Right lobe of liver (tissue), 6 donors: Measurements from ENCODE around the gene MTMR2. TPM values are rescaled to one million over a fixed set of nuclear protein-coding genes. Genes with fewer than 3 reads are reported as not detected.

Source experiments
- ATAC-seq, 4 donors: fragments of 200-7000 bp; cut with Tn5 transposase; one replicate each; pipeline ENCODE4 v1.9.1; 2020; ENCODE audit warnings: mild to moderate bottlenecking in 4 of 4, moderate library complexity in 4 of 4
- DNase-seq, 3 donors: peaks; one replicate each; pipeline ENCODE4 v3.0.0-alpha.2; 2020
- H3K27ac ChIP-seq, 3 donors: fragments of 200-600 bp; one replicate each; pipeline ENCODE4 v1.8.0; 2022
- H3K27me3 ChIP-seq, 2 donors: fragments of 200-600 bp; one replicate each; pipeline ENCODE4 v1.8.0; 2022
- H3K36me3 ChIP-seq, 4 donors: fragments of 200-600 bp; sonication (generic) in 1 of 4; one replicate each; pipeline versions ENCODE4 v1.5.1 to v1.8.0; 2017 to 2022; ENCODE audit warnings: control low read depth in 1 of 4
- H3K4me1 ChIP-seq, 4 donors: fragments of 200-600 bp; sonication (generic) in 1 of 4; one replicate each; pipeline versions ENCODE4 v1.5.1 to v1.8.0; 2017 to 2022; ENCODE audit warnings: control low read depth in 1 of 4
- H3K4me3 ChIP-seq, 3 donors: fragments of 200-600 bp; one replicate each; pipeline ENCODE4 v1.8.0; 2022
- H3K9me3 ChIP-seq, 4 donors: fragments of 200-600 bp; sonication (generic) in 1 of 4; one replicate each; pipeline versions ENCODE4 v1.5.1 to v1.8.0; 2017 to 2022; ENCODE audit warnings: control low read depth in 1 of 4
- CTCF ChIP-seq, 4 donors: fragments of 200-600 bp in 3 of 4; fragments of 450-650 bp in 1 of 4; IDR thresholded peaks; one replicate each; pipeline versions ENCODE4 v1.5.1 to v1.8.0; 2016 to 2022; ENCODE audit warnings: antibody characterized with exemption in 4 of 4, mild to moderate bottlenecking in 2 of 4
- POLR2A ChIP-seq: fragments of 450-650 bp; IDR thresholded peaks from one replicate; pipeline ENCODE4 v1.6.1; 2017; ENCODE audit warnings: antibody characterized with exemption, mild to moderate bottlenecking
- WGBS: methylation state at CpG from one replicate; pipeline ENCODE4 v1.1.6; 2018; ENCODE audit warnings: low coverage, low lambda C conversion rate; ENCODE audit not compliant: insufficient coverage; ENCODE audit errors: missing lambda C conversion rate; 5-methylcytosine and 5-hydroxymethylcytosine counted together
- intact Hi-C, 2 donors: fragments of 100-400 bp; cut with DNase I; formaldehyde crosslinking; loops; one replicate each; pipeline versions ENCODE4 v1.11.2 to v1.14.1; 2022
- long read RNA-seq: library from polyadenylated mRNA; unstranded; transcript quantifications from one replicate; pipeline ENCODE4 v2.0.0, GENCODE V29; 2019
- total RNA-seq, 6 experiments: library from RNA; depleted of rRNA in 2 of 6; stranded (reverse); fragments of >200 nt in 2 of 6; fragmentation: NEBNext Ultra II Directional in 3 of 6; extraction: Animal tissue kit (Norgen Biotek cat#: 25700) in 3 of 6; gene quantifications; one replicate each; pipeline versions ENCODE4 v1.1.0 to v1.2.4, GENCODE V29; 2016 to 2023
- donor health status: DM: no; HTN: yes; CAD: no.
- donor health status: DM: no; HTN: no; CAD: no.
- donor health status: DM: no; HTN: no; CAD: no.
- donor health status: DM: no; HTN: yes; CAD: no.
- donor health status: DM: no; HTN: yes; CAD: no.

Gene MTMR2
- total RNA-seq: 1 to 10 TPM; 1.7 to 8.7 (median 3.9) TPM
- long read RNA-seq, full-length matches to known transcripts: 1 of 1 reads
- long read RNA-seq, partial matches to known transcripts: 0 of 1 reads
- long read RNA-seq, other reads (novel, unspliced or antisense): 0 of 1 reads

GRCh38 chr11:95923728-95924413, at the start of gene MTMR2:
Gene MTMR2, minus strand, starts transcription at chr11:95924107. Its CDS starts 153 bp downstream, at chr11:95923954.
- 0% methylated on average over 12 of the region's 49 CpGs for WGBS
- DNase-seq (peak; percentile 76 to 84 (median 79)), ATAC-seq (peak; percentile 98 to 99 (median 99))
- Histone ChIP-seq H3K27me3 (no peaks in the 10 kb centered on the region), H3K27ac (peak within 1 kb of the TSS; percentile 78 to 89 (median 80)), H3K4me1 (peaks cover 0 to 7% (median 2%) of the 10 kb centered on the region in 4 donors), H3K36me3 (no peaks in the 10 kb centered on the region), H3K4me3 (peak within 1 kb of the TSS; percentile 91 to 93 (median 93)), H3K9me3 (no peaks in the 10 kb centered on the region)
- TF ChIP-seq CTCF (IDR thresholded peaks at IDR 0.05) (no peak), POLR2A (peak; percentile 69)
- intact Hi-C loops: no loop called here

- H3K27me3 ChIP-seq: no peaks in the 10 kb centered on the region
- DNase-seq (no peak), ATAC-seq (no peak)
- no peaks in the 10 kb centered on the region for H3K9me3 ChIP-seq
- no peak overlapping the region for H3K4me3 ChIP-seq
- H3K4me1 ChIP-seq: no peaks in the 10 kb centered on the region
- WGBS: 54% methylated on average over 2 of the region's 2 CpGs
- no peak overlapping the region for H3K27ac ChIP-seq
- intact Hi-C loops: no loop called here
- no peak for TF ChIP-seq CTCF (IDR thresholded peaks at IDR 0.05)
- TF ChIP-seq POLR2A: no peak
- H3K36me3 ChIP-seq: no peaks in the 10 kb centered on the region
Measured at GRCh38 chr11:95972060-95972459, 48.2 kb upstream of the MTMR2 start.

- H3K4me1 ChIP-seq: no peaks in the 10 kb centered on the region
- DNase-seq: no peak
- TF ChIP-seq POLR2A (no peak), CTCF (IDR thresholded peaks at IDR 0.05) (peak in 3 of 4 donors; percentile 5 to 24 (median 16))
- no peak overlapping the region for H3K27ac ChIP-seq
- intact Hi-C loops: no loop called here
- no peaks in the 10 kb centered on the region for H3K27me3 ChIP-seq
- ATAC-seq: no peak
- H3K4me3 ChIP-seq: no peak overlapping the region
- H3K9me3 ChIP-seq: no peaks in the 10 kb centered on the region
- H3K36me3 ChIP-seq: no peaks in the 10 kb centered on the region
- 50% methylated on average over 1 of the region's 1 CpG for WGBS
Measured at GRCh38 chr11:95968585-95968984, 44.7 kb upstream of the MTMR2 start.

- H3K4me3 ChIP-seq: no peak overlapping the region
- intact Hi-C loops: no loop called here
- 33% methylated on average over 1 of the region's 1 CpG for WGBS
Measured at GRCh38 chr11:95964281-95964680, 40.4 kb upstream of the MTMR2 start.

More at GRCh38 chr11:95964281-95964680, 40.4 kb upstream of the MTMR2 start:
- Histone ChIP-seq H3K27ac (no peak overlapping the region), H3K27me3 (no peaks in the 10 kb centered on the region), H3K4me1 (no peaks in the 10 kb centered on the region), H3K9me3 (no peaks in the 10 kb centered on the region), H3K36me3 (no peaks in the 10 kb centered on the region)
- TF ChIP-seq CTCF (IDR thresholded peaks at IDR 0.05) (no peak), POLR2A (no peak)
- ATAC-seq: no peak
- no peak for DNase-seq
